OCI-LY1 (cell line): ENCODE results near the gene MELTF.

Experiments
- H2AFZ ChIP-seq: fragments of 200-600 bp; sonication (generic), shearing (Covaris generic); 2 replicates; pipeline ENCODE4 v1.6.0; 2014; ENCODE audit warnings: antibody characterized with exemption, mild to moderate bottlenecking, low read length
- H3F3A ChIP-seq: fragments of 200-600 bp; sonication (generic), shearing (Covaris generic); 2 replicates; pipeline ENCODE4 v1.6.0; 2014; ENCODE audit warnings: mild to moderate bottlenecking, antibody characterized with exemption, low read length, moderate library complexity; ENCODE audit not compliant: insufficient read depth
- H3K27ac ChIP-seq: fragments of 200-600 bp; sonication (generic); 2 replicates; pipeline ENCODE4 v1.5.1; 2014; ENCODE audit warnings: low read length, mixed run types, mild to moderate bottlenecking, low read depth; ENCODE audit not compliant: poor library complexity, severe bottlenecking
- H3K27me3 ChIP-seq: fragments of 200-600 bp; sonication (generic); 2 replicates; pipeline ENCODE4 v1.6.0; 2014; ENCODE audit warnings: antibody characterized with exemption, mild to moderate bottlenecking, low read length, moderate library complexity; ENCODE audit not compliant: insufficient read depth
- H3K36me3 ChIP-seq: fragments of 200-600 bp; sonication (generic); 2 replicates; pipeline ENCODE4 v1.6.1; 2014; ENCODE audit warnings: mild to moderate bottlenecking, antibody characterized with exemption, low read length, moderate library complexity, mixed read lengths; ENCODE audit not compliant: insufficient read depth
- H3K4me1 ChIP-seq: fragments of 200-600 bp; sonication (generic); 2 replicates; pipeline ENCODE4 v1.5.1; 2014; ENCODE audit warnings: mild to moderate bottlenecking, low read length, moderate library complexity; ENCODE audit not compliant: insufficient read depth, severe bottlenecking
- H3K4me2 ChIP-seq: fragments of 200-600 bp; sonication (generic), shearing (Covaris generic); 2 replicates; pipeline ENCODE4 v1.6.1; 2014; ENCODE audit warnings: low read length
- H3K4me3 ChIP-seq: fragments of 200-600 bp; sonication (generic); 2 replicates; pipeline ENCODE4 v1.5.1; 2014; ENCODE audit warnings: low read length, low read depth, mild to moderate bottlenecking, mixed read lengths; ENCODE audit not compliant: poor library complexity, severe bottlenecking
- H3K79me2 ChIP-seq: fragments of 200-600 bp; shearing (Covaris generic); 2 replicates; pipeline ENCODE4 v1.6.1; 2016; ENCODE audit warnings: mixed run types, low read length, mixed read lengths; ENCODE audit not compliant: insufficient read depth
- H3K9ac ChIP-seq: fragments of 200-600 bp; sonication (generic), shearing (Covaris generic); 2 replicates; pipeline ENCODE4 v1.6.1; 2014; ENCODE audit warnings: mild to moderate bottlenecking, low read length, mixed read lengths
- H3K9me2 ChIP-seq: fragments of 200-600 bp; sonication (generic), shearing (Covaris generic); 2 replicates; pipeline ENCODE4 v1.6.1; 2014; ENCODE audit warnings: low read depth, mild to moderate bottlenecking, low read length, mixed read lengths
- H3K9me3 ChIP-seq: fragments of 200-600 bp; shearing (Covaris generic); 2 replicates; pipeline ENCODE4 v1.6.1; 2014; ENCODE audit warnings: low read length, mixed read lengths
- H4K20me1 ChIP-seq: fragments of 200-600 bp; sonication (generic), shearing (Covaris generic); 2 replicates; pipeline ENCODE4 v1.6.0; 2016; ENCODE audit warnings: mild to moderate bottlenecking, low read length; ENCODE audit not compliant: insufficient read depth
- EZH2 ChIP-seq: fragments of 200-600 bp; sonication (generic), shearing (Covaris generic); IDR thresholded peaks from 2 replicates; pipeline ENCODE4 v1.8.0; 2017; ENCODE audit warnings: borderline replicate concordance, mixed run types, mild to moderate bottlenecking, antibody characterized with exemption, low read length, moderate library complexity, mixed read lengths
- TF ChIP-seq, protein P1 (sequence below): fragments of 200-600 bp; sonication (generic), shearing (Covaris generic); IDR thresholded peaks from 2 replicates; pipeline ENCODE4 v1.5.1; 2017; ENCODE audit warnings: mild to moderate bottlenecking, antibody characterized with exemption, low read length, moderate library complexity, mixed read lengths

MELTF gene

DNA sequence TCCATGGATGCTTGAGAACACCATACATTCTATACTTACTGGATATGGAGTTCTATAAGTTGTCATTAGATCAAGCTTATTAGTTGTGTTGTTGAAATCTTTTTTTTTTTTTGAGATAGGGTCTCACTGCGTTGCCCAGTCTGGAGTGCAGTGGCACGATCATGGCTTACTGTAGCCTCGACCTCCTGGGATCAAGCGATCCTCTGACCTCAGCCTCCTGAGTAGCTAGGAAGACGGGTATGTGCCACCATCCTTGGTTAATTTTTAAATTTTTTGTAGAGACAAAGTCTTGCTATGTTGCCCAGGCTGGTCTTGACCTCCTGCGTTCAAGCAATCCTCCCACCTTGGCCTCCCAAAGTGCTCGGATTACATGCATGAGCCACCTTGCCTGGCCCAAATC lies 74.8 kb downstream of the MELTF start:
- TF ChIP-seq, protein P1, sequence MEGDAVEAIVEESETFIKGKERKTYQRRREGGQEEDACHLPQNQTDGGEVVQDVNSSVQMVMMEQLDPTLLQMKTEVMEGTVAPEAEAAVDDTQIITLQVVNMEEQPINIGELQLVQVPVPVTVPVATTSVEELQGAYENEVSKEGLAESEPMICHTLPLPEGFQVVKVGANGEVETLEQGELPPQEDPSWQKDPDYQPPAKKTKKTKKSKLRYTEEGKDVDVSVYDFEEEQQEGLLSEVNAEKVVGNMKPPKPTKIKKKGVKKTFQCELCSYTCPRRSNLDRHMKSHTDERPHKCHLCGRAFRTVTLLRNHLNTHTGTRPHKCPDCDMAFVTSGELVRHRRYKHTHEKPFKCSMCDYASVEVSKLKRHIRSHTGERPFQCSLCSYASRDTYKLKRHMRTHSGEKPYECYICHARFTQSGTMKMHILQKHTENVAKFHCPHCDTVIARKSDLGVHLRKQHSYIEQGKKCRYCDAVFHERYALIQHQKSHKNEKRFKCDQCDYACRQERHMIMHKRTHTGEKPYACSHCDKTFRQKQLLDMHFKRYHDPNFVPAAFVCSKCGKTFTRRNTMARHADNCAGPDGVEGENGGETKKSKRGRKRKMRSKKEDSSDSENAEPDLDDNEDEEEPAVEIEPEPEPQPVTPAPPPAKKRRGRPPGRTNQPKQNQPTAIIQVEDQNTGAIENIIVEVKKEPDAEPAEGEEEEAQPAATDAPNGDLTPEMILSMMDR: no peak
- TF ChIP-seq EZH2: no peak
- no peak overlapping the region for H2AFZ ChIP-seq
- H3K36me3 ChIP-seq: no peaks in the 10 kb centered on the region; the same call in 1 of the 2 replicates
- H3K4me3 ChIP-seq: no peak overlapping the region
- H3F3A ChIP-seq: no peaks in the 10 kb centered on the region
- H3K4me2 ChIP-seq: no peak overlapping the region
- H3K9ac ChIP-seq: no peak overlapping the region
- no peak overlapping the region for H3K27ac ChIP-seq
- no peaks in the 10 kb centered on the region for H4K20me1 ChIP-seq
- no peaks in the 10 kb centered on the region for H3K4me1 ChIP-seq
- H3K9me3 ChIP-seq: 0 out of 2 replicates have a peak, but pooled peaks cover 8% of the 10 kb centered on the region
- H3K27me3 ChIP-seq: peaks cover 12% of the 10 kb centered on the region
- no peaks in the 10 kb centered on the region for H3K79me2 ChIP-seq
- H3K9me2 ChIP-seq: no peaks in the 10 kb centered on the region
